K562 (cell line): Measurements from ENCODE around the gene TLCD1. TPM values are rescaled to one million over a fixed set of nuclear protein-coding genes. Genes with fewer than 3 reads are reported as not detected.

ENCODE experiments used
- ATAC-seq: fragments of 200-7000 bp; cut with Tn5 transposase; 3 replicates; pipeline ENCODE4 v1.9.1; 2020; ENCODE audit warnings: moderate library complexity
- BruUV-seq: library from RNA; stranded (reverse); fragments of 400-500 nt; replicated peaks from 2 replicates; lab custom pipeline; 2021; lab: Mats Ljungman, UMichigan
- CTCF ChIA-PET: fragments of 300-600 bp; formaldehyde crosslinking; extraction: SDS; loops from one replicate; lab custom pipeline; 2021; ENCODE audit warnings: low intra/inter-chr PET ratio; lab: Yijun Ruan, JAX
- POLR2A ChIA-PET: fragments of 300-600, 350-650 bp; sonication (Branson Sonifier 250); formaldehyde crosslinking; extraction: SDS; loops from one replicate; lab custom pipeline; 2021; ENCODE audit warnings: antibody characterized with exemption, inconsistent platforms; lab: Yijun Ruan, JAX
- DNase-seq, 4 experiments: peaks; one replicate each; pipeline versions ENCODE4 v3.0.0 to v3.0.0-alpha.2; 2011 to 2018; ENCODE audit warnings: low spot score in 3 of 4, mixed read lengths in 3 of 4; ENCODE audit errors: extremely low read depth in 1 of 4
- FAIRE-seq: peaks from 2 replicates; lab custom pipeline; 2011; peaks lifted over from hg19 to GRCh38; lab: Jason Lieb, UNC
- H2AFZ ChIP-seq: 2 replicates; pipeline ENCODE4 v1.6.0; 2011; ENCODE audit warnings: low read depth, low read length, control low read depth, inconsistent platforms
- H3K27ac ChIP-seq: fragments of 200-600 bp; 3 replicates; pipeline ENCODE4 v1.8.0; 2011; ENCODE audit warnings: low read depth, mild to moderate bottlenecking, control low read depth, inconsistent platforms, low read length, moderate library complexity, mixed read lengths; ENCODE audit errors: extremely low read depth
- H3K27me3 ChIP-seq, 2 experiments: fragments of 300-600 bp in 1 of 2; 2 replicates in 1 of 2; 3 replicates in 1 of 2; pipeline versions ENCODE4 v1.6.0 to v1.8.0; 2011; ENCODE audit warnings: inconsistent platforms in 2 of 2, low read length in 2 of 2, mild to moderate bottlenecking in 1 of 2, mixed read lengths in 1 of 2, moderate library complexity in 1 of 2; ENCODE audit not compliant: control insufficient read depth in 2 of 2, insufficient read depth in 2 of 2
- H3K36me3 ChIP-seq: fragments of 300-600 bp; 3 replicates; pipeline ENCODE4 v1.8.0; 2011; ENCODE audit warnings: mild to moderate bottlenecking, low read length, inconsistent platforms; ENCODE audit not compliant: control insufficient read depth, insufficient read depth
- H3K4me1 ChIP-seq, 2 experiments: fragments of 200-600 bp in 1 of 2; replicated peaks in 1 of 2; 2 replicates in 1 of 2; 3 replicates in 1 of 2; pipeline versions ENCODE4 v1.5.1 to v1.8.0; 2011; ENCODE audit warnings: inconsistent platforms in 2 of 2, low read length in 2 of 2, mild to moderate bottlenecking in 1 of 2, mixed read lengths in 1 of 2, moderate library complexity in 1 of 2; ENCODE audit not compliant: control insufficient read depth in 2 of 2, insufficient read depth in 2 of 2
- H3K4me2 ChIP-seq: 2 replicates; pipeline ENCODE4 v1.6.1; 2011; ENCODE audit warnings: low read length, control low read depth, inconsistent platforms, mixed read lengths; ENCODE audit not compliant: insufficient read depth
- H3K4me3 ChIP-seq: fragments of 200-600 bp; sonication (generic), shearing (Covaris generic); 2 replicates; pipeline ENCODE4 v1.5.1; 2016; ENCODE audit warnings: control low read depth, inconsistent platforms
- H3K79me2 ChIP-seq: fragments of 200-600 bp; 3 replicates; pipeline ENCODE4 v1.8.0; 2011; ENCODE audit warnings: low read length, inconsistent platforms; ENCODE audit not compliant: control insufficient read depth, insufficient read depth
- H3K9ac ChIP-seq, 2 experiments: 2 replicates each; pipeline versions ENCODE4 v1.6.0 to v1.6.1; 2011; ENCODE audit warnings: low read depth in 2 of 2, low read length in 2 of 2, control low read depth in 1 of 2, inconsistent platforms in 1 of 2, mild to moderate bottlenecking in 1 of 2, mixed read lengths in 1 of 2; ENCODE audit not compliant: insufficient read depth in 1 of 2
- H3K9me1 ChIP-seq: one replicate; pipeline ENCODE4 v1.6.0; 2011; ENCODE audit warnings: inconsistent platforms, mild to moderate bottlenecking, low read length, moderate library complexity; ENCODE audit not compliant: control insufficient read depth, insufficient read depth
- H3K9me3 ChIP-seq: replicated peaks from 2 replicates; pipeline ENCODE4 v1.5.1; 2011; ENCODE audit warnings: low read depth, low read length, inconsistent platforms; ENCODE audit not compliant: control insufficient read depth, insufficient read depth
- H4K20me1 ChIP-seq: replicated peaks from 2 replicates; pipeline ENCODE4 v1.6.1; 2011; ENCODE audit warnings: low read length, inconsistent platforms, mixed read lengths; ENCODE audit not compliant: control insufficient read depth, insufficient read depth
- CTCFL ChIP-seq: IDR thresholded peaks from 2 replicates; pipeline ENCODE4 v1.6.1; 2011; ENCODE audit warnings: borderline replicate concordance, low read depth, mild to moderate bottlenecking, moderate library complexity, low read length; ENCODE audit not compliant: insufficient read depth, poor library complexity, severe bottlenecking
- EP300 ChIP-seq: IDR thresholded peaks from 2 replicates; pipeline ENCODE4 v1.6.1; 2012; ENCODE audit warnings: low read length, improper control_type of control experiment
- ILK ChIP-seq: fragments of 450-650 bp; IDR thresholded peaks from 2 replicates; pipeline ENCODE4 v1.6.1; 2016; ENCODE audit warnings: missing genetic modification characterization, low read depth, mild to moderate bottlenecking, missing compliant biosample characterization, moderate library complexity, borderline replicate concordance
- MAFF ChIP-seq: IDR thresholded peaks from 2 replicates; pipeline ENCODE4 v1.6.1; 2012; ENCODE audit warnings: low read length, improper control_type of control experiment
- NONO ChIP-seq, 2 experiments: fragments of 200-400 bp in 1 of 2; fragments of 450-650 bp in 1 of 2; formaldehyde crosslinking in 1 of 2; IDR thresholded peaks; 2 replicates each; pipeline ENCODE4 v1.6.1; 2017; ENCODE audit warnings: low read depth in 2 of 2, mild to moderate bottlenecking in 2 of 2, moderate library complexity in 2 of 2, low read length in 1 of 2
- POLR2A ChIP-seq: fragments of 450-650 bp; conservative IDR thresholded peaks from 2 replicates; pipeline ENCODE4 v1.6.1; 2016
- RBFOX2 ChIP-seq: fragments of 200-400 bp; formaldehyde crosslinking; IDR thresholded peaks from 2 replicates; pipeline ENCODE4 v1.6.1; 2017; ENCODE audit warnings: low read depth, mild to moderate bottlenecking, low read length, moderate library complexity
- RNF219 ChIP-seq: fragments of 250-450 bp; sonication (Bioruptor Pico); IDR thresholded peaks from 2 replicates; pipeline ENCODE4 v1.5.0; 2022; ENCODE audit warnings: mild to moderate bottlenecking
- SMAD1 ChIP-seq: fragments of 150-350 bp; IDR thresholded peaks from 2 replicates; pipeline ENCODE4 v1.6.1; 2014; ENCODE audit warnings: low read length, low read depth; ENCODE audit not compliant: partially characterized antibody
- ZBTB7A ChIP-seq: IDR thresholded peaks from 2 replicates; pipeline ENCODE4 v1.6.1; 2011; ENCODE audit warnings: low read depth, mild to moderate bottlenecking, low read length, moderate library complexity, borderline replicate concordance; ENCODE audit not compliant: control insufficient read depth
- ZNF140 ChIP-seq: fragments of 250-450 bp; sonication (Bioruptor Pico); IDR thresholded peaks from 2 replicates; pipeline ENCODE4 v1.8.0; 2021; ENCODE audit warnings: moderate library complexity, mild to moderate bottlenecking, inconsistent platforms
- WGBS: fragments of 100-300 bp; shearing (Covaris generic); methylation state at CpG from one replicate; pipeline ENCODE4 v1.1.6; 2016; ENCODE audit warnings: low coverage, mixed read lengths; ENCODE audit not compliant: insufficient coverage; ENCODE audit errors: missing lambda C conversion rate; 5-methylcytosine and 5-hydroxymethylcytosine counted together
- in situ Hi-C: fragments of 300-500 bp; cut with MboI; formaldehyde crosslinking; loops from 4 replicates; pipeline ENCODE4 v1.15.0; 2018; ENCODE audit warnings: inconsistent platforms, mixed read lengths
- intact Hi-C: fragments of 100-400 bp; cut with micrococcal nuclease; formaldehyde crosslinking; loops from 2 replicates; pipeline ENCODE4 v1.14.2; 2022
- polyA plus RNA-seq, 8 experiments: library from polyadenylated mRNA; depleted of rRNA in 4 of 8; stranded (reverse) in 5 of 8; unstranded in 3 of 8; fragments of >200 nt; fragmentation: Nextera tagmentation in 2 of 8; fragmentation: Illumina TruSeq in 1 of 8; extraction: Ambion mirVana in 2 of 8; extraction: Trizol in 1 of 8; gene quantifications; 2 replicates each; pipeline versions ENCODE4 v1.2.1 to v1.2.3, GENCODE V29; 2011 to 2014; ENCODE audit warnings: inconsistent platforms in 1 of 8, missing spikeins in 1 of 8
- total RNA-seq, 7 experiments: library from RNA; depleted of rRNA in 6 of 7; stranded (reverse); fragments of >200 nt in 6 of 7; fragmentation: Illumina TruSeq in 2 of 7; extraction: Trizol in 2 of 7; gene quantifications; 2 replicates each; pipeline versions ENCODE4 v1.2.1 to v1.2.3, GENCODE V29; 2011 to 2021; ENCODE audit warnings: low replicate concordance in 1 of 7
- TF ChIP-seq, protein P1 (sequence below): fragments of 450-650 bp; formaldehyde crosslinking; IDR thresholded peaks from 2 replicates; pipeline ENCODE4 v1.4.0; 2022; ENCODE audit warnings: mild to moderate bottlenecking, moderate library complexity

The TLCD1 gene
- total and polyA plus RNA-seq, 9 of the 15 experiments (the other 6 are each of a cell fraction or from before 2014, with no cell fraction given): 6.8 to 37.7 (median 21.7) TPM

GRCh38 chr17:28750178-28751047 is 24.4 kb upstream of the TLCD1 start (continued):
- TF ChIP-seq, protein P1, sequence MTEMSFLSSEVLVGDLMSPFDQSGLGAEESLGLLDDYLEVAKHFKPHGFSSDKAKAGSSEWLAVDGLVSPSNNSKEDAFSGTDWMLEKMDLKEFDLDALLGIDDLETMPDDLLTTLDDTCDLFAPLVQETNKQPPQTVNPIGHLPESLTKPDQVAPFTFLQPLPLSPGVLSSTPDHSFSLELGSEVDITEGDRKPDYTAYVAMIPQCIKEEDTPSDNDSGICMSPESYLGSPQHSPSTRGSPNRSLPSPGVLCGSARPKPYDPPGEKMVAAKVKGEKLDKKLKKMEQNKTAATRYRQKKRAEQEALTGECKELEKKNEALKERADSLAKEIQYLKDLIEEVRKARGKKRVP (CRISPR knock-in tag): no peak
- TF ChIP-seq POLR2A: peak; percentile 48; the same call in 1 of the 2 replicates
- TF ChIP-seq ZNF140 (CRISPR knock-in tag): no peak
- TF ChIP-seq, all 486 proteins: peak for 102

- H3K79me2 ChIP-seq: peaks cover 54% of the 10 kb centered on the region
- H3K9ac ChIP-seq: peak overlapping the region in 1 of 2 experiments; percentile 37; a peak in 1 of 4 replicates
- TF ChIP-seq MAFF (no peak), RBFOX2 (peak; percentile 13; the same call in 1 of the 2 replicates), ZBTB7A (peak; percentile 49; the same call in 1 of the 2 replicates), ILK (tag) (no peak), CTCFL (no peak), RNF219 (CRISPR knock-in tag) (no peak), SMAD1 (peak; percentile 17), EP300 (no peak), NONO (IDR thresholded peaks at IDR 0.05; ENCODE audit: low read depth in 2 of 2, low read length in 1 of 2) (no peak)
These were observed 23.6 kb upstream of the TLCD1 start for GRCh38 chr17:28749516-28750177.

More at GRCh38 chr17:28749516-28750177, 23.6 kb upstream of the TLCD1 start:
- H3K9me3 ChIP-seq: no peaks in the 10 kb centered on the region
- intact Hi-C loops: loop anchor here (1.0 kb wide), 1 partner anchor 22 kb away; no protein-coding TSS in a partner anchor
- in situ Hi-C loops: no loop called here
- CTCF ChIA-PET: interaction anchor here (1.1 to 6.8 kb wide), 6 partner anchors 14 to 153 kb away, joined by 3 to 117 read pairs (median 6); partner anchors contain the start of genes DHRS13, NEK8 and TLCD1
- peak; percentile 2 for ATAC-seq
- H3K4me1 ChIP-seq: peaks cover 20 to 43% of the 10 kb centered on the region in 2 experiments
- POLR2A ChIA-PET: interaction anchor here (0.6 to 17.4 kb wide), 18 partner anchors 9 to 202 kb away, joined by 3 to 367 read pairs (median 4); partner anchors contain the start of genes NEK8, PHF12, RPL23A and TLCD1
- no peak for DNase-seq
- H2AFZ ChIP-seq: no peak overlapping the region
- no TSS peak for BruUV-seq
- peaks cover 24% of the 10 kb centered on the region for H4K20me1 ChIP-seq
- H3K36me3 ChIP-seq: peaks cover 75% of the 10 kb centered on the region
- no peak overlapping the region for H3K27ac ChIP-seq
- 59% methylated on average over 11 of the region's 11 CpGs for WGBS
- no peak for FAIRE-seq
- no peak overlapping the region for H3K4me2 ChIP-seq
- no peak overlapping the region for H3K4me3 ChIP-seq
- no peaks in the 10 kb centered on the region for H3K9me1 ChIP-seq
- H3K27me3 ChIP-seq: no peaks in the 10 kb centered on the region
